SK-N-SH (cell line): ENCODE results near the gene ATG2B.
A peak's percentile ranks its signal among the peaks of the same experiment; 100 is the strongest.

ENCODE experiments used
- CTCF ChIP-seq: fragments of 200-600 bp; sonication (generic); IDR thresholded peaks from 2 replicates; pipeline ENCODE4 v1.6.1; 2017; ENCODE audit warnings: antibody characterized with exemption, mild to moderate bottlenecking, moderate library complexity
- EP300 ChIP-seq, 2 experiments: IDR thresholded peaks; 2 replicates each; pipeline versions ENCODE4 v1.4.0 to v1.6.1; 2012; ENCODE audit warnings: borderline replicate concordance in 1 of 2, low read depth in 1 of 2, low read length in 1 of 2
- FOXJ3 ChIP-seq: sonication (generic); formaldehyde crosslinking; IDR thresholded peaks from 2 replicates; pipeline ENCODE4 v1.5.1; 2020; ENCODE audit warnings: mild to moderate bottlenecking, missing genetic modification reagents
- GABPA ChIP-seq: IDR thresholded peaks from 2 replicates; pipeline ENCODE4 v1.4.0; 2012; ENCODE audit warnings: low read depth, mild to moderate bottlenecking
- GATA2 ChIP-seq: sonication (generic); formaldehyde crosslinking; IDR thresholded peaks from 2 replicates; pipeline ENCODE4 v1.5.0; 2020; ENCODE audit warnings: mild to moderate bottlenecking, missing genetic modification reagents
- MAX ChIP-seq: IDR thresholded peaks from 2 replicates; pipeline ENCODE4 v1.4.0; 2012; ENCODE audit warnings: low read depth
- NFIC ChIP-seq: IDR thresholded peaks from 2 replicates; pipeline ENCODE4 v1.4.0; 2012; ENCODE audit warnings: borderline replicate concordance
- NRF1 ChIP-seq: IDR thresholded peaks from 2 replicates; pipeline ENCODE4 v1.6.1; 2012; ENCODE audit warnings: low read depth, mild to moderate bottlenecking, low read length
- PBX3 ChIP-seq: IDR thresholded peaks from 2 replicates; pipeline ENCODE4; 2012
- SMC3 ChIP-seq: IDR thresholded peaks from 2 replicates; pipeline ENCODE4 v1.6.1; 2012; ENCODE audit warnings: low read depth, low read length, improper control_type of control experiment
- TAF1 ChIP-seq: IDR thresholded peaks from 2 replicates; pipeline ENCODE4 v1.6.1; 2012; ENCODE audit warnings: low read depth, mild to moderate bottlenecking, low read length, moderate library complexity, borderline replicate concordance
- TCF12 ChIP-seq: IDR thresholded peaks from 2 replicates; pipeline ENCODE4 v1.4.0; 2012

GRCh38 chr14:96267336-96267735 is 95.8 kb downstream of the ATG2B start:
- TF ChIP-seq CTCF (no peak), GATA2 (CRISPR knock-in tag) (peak; percentile 47), TCF12 (peak; percentile 95), SMC3 (no peak), TAF1 (no peak), EP300 (IDR thresholded peaks at IDR 0.05; ENCODE audit: borderline replicate concordance in 1 of 2, low read depth in 1 of 2, low read length in 1 of 2) (peak; percentile 86 to 89), MAX (no peak), FOXJ3 (CRISPR knock-in tag) (peak; percentile 68; the same call in 1 of the 2 replicates), GABPA (no peak), NRF1 (no peak), PBX3 (peak; percentile 56), NFIC (peak; percentile 87)
